ENCODE data around the gene CLN3.

DNA sequence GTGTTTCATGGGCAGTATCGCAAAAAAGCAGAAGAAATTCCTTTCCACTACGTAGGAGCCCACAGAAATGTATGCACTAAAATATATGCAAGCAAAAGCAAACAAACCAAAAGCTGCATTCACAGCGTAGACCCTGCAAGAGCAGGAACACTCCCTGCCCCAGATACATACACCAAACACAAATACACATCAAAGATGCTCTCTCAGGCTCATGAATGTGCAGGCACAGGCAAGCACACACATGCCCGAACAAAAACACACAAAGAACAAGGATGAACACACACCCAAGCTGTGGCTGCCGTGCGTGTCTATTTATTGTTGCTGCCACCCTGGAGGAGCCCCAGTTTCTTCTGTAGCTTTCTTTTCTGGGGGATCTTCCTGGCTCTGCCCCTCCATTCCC is 45.2 kb upstream of the CLN3 start:
- TF ChIP-seq, protein P1, sequence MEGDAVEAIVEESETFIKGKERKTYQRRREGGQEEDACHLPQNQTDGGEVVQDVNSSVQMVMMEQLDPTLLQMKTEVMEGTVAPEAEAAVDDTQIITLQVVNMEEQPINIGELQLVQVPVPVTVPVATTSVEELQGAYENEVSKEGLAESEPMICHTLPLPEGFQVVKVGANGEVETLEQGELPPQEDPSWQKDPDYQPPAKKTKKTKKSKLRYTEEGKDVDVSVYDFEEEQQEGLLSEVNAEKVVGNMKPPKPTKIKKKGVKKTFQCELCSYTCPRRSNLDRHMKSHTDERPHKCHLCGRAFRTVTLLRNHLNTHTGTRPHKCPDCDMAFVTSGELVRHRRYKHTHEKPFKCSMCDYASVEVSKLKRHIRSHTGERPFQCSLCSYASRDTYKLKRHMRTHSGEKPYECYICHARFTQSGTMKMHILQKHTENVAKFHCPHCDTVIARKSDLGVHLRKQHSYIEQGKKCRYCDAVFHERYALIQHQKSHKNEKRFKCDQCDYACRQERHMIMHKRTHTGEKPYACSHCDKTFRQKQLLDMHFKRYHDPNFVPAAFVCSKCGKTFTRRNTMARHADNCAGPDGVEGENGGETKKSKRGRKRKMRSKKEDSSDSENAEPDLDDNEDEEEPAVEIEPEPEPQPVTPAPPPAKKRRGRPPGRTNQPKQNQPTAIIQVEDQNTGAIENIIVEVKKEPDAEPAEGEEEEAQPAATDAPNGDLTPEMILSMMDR (conservative IDR thresholded peaks at IDR 0.05; ENCODE audit: low read depth, low read length), result no peak
- TF ChIP-seq EZH2 (IDR thresholded peaks at IDR 0.05; ENCODE audit: borderline replicate concordance, low read depth, low read length, poor library complexity, severe bottlenecking), result no peak

Data from A673 (cell line).